ENCODE results near the gene PTPRK. TPM values are rescaled to one million over a fixed set of nuclear protein-coding genes. Genes with fewer than 3 reads are reported as not detected.

The PTPRK gene
- polyA plus RNA-seq, 4 donors, result 29.1 to 58.6 (median 50.2) TPM

- DNase-seq (ENCODE audit: low read depth in 4 of 4, low spot score in 3 of 4), result no peak
These were observed 462.5 kb downstream of the PTPRK start for GRCh38 chr6:128057946-128058345.

- DNase-seq (ENCODE audit: low read depth in 4 of 4, low spot score in 3 of 4), result no peak
These were observed 462.9 kb downstream of the PTPRK start for GRCh38 chr6:128057541-128057940.

- DNase-seq (ENCODE audit: low read depth in 4 of 4, low spot score in 3 of 4), result no peak
These were observed 467.3 kb downstream of the PTPRK start for GRCh38 chr6:128053109-128053508.

- DNase-seq (ENCODE audit: low read depth in 4 of 4, low spot score in 3 of 4), result no peak
These were observed 472.4 kb downstream of the PTPRK start for GRCh38 chr6:128047989-128048388.

DNA sequence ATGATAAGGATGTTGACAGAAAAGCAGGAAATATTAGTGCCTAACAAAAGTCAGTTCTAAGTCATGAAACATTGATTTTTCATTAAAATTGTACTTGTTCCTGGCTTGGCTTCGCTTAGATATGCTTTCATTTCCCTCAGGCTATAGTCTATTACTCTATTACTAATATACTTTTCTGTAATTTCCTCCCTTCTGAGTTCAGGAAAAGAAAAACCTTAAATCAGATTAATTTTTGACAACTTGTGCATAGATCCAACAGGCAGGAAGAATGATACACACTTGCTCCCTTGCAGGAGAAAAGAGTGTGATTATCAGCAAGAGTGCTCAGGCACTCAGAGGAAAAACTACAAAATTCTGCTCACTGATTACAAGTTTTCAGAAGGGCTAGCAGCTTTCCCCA, 474.4 kb downstream of the PTPRK start:
- no peak for DNase-seq (ENCODE audit: low read depth in 4 of 4, low spot score in 3 of 4)

- DNase-seq (ENCODE audit: low read depth in 4 of 4, low spot score in 3 of 4), result no peak
These were observed 480.9 kb downstream of the PTPRK start for GRCh38 chr6:128039543-128039942.

GRCh38 chr6:128036808-128037570, 483.4 kb downstream of the PTPRK start:
- DNase-seq (ENCODE audit: low read depth in 4 of 4, low spot score in 3 of 4), result no peak

DNA sequence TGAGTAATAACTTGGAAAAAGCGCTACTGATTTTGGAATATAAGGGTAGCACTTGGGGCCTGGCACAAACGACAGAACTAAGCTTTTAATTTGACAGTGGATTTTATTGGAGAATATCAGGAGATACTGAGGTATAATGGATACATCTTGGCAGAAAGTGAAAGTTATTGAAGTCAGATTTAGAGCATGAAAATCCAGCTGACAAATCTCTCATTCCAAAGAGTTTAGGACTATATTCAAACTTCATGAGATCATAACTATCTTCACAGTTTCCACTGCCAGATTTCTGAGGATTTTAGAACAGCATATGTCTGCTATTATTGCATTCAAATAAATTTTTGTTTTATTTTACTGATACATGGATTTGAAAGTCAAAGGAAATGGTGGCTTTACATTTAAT, 487.2 kb downstream of the PTPRK start:
- DNase-seq (ENCODE audit: low read depth in 4 of 4, low spot score in 3 of 4), result no peak

DNA sequence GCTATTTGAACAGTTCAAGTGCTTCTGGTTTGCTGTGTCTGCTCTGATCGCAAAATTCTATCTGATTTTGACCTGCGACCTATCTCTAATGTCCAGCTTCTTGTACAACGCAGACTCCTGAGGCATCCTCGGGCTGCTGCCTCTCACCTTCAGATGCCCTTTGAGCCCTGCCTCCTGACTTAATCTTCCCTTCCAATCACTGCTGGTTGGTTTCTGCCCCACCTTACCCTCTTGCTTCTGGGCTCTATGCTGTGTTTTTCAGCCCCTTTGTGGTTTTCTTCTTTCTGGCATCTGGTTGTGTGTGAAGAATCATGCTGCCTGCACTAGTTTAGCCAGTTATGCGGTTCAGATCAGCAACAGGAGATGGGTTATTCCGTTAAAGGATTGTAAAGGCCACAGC, 488.4 kb downstream of the PTPRK start:
- no peak for DNase-seq (ENCODE audit: low read depth in 4 of 4, low spot score in 3 of 4)

GRCh38 chr6:128029826-128030225, 490.6 kb downstream of the PTPRK start:
- DNase-seq (ENCODE audit: low read depth in 4 of 4, low spot score in 3 of 4), result no peak

- DNase-seq (ENCODE audit: low read depth in 4 of 4, low spot score in 3 of 4), result no peak
These were observed 492.2 kb downstream of the PTPRK start for GRCh38 chr6:128028183-128028582.

GRCh38 chr6:128025478-128025877, 494.9 kb downstream of the PTPRK start:
- no peak for DNase-seq (ENCODE audit: low read depth in 4 of 4, low spot score in 3 of 4)

DNA sequence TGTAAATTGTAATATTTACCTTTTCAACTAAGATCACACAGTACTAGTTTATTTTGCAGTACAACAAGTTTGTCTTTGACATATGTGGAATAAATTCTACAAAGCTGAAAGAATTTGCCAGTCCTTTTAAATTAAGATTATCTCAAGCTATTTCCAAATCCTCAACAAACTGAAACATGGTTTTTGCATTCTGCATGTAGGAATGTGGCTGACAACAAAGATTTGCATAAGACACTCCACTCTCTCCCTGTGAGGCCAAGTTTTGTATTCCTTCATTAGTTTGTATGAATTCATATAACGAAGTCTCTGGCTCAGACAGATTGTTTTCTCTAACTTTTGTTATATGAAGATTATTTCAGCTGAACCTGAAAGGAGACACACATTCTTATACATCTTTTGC, 495.4 kb downstream of the PTPRK start:
- no peak for DNase-seq (ENCODE audit: low read depth in 4 of 4, low spot score in 3 of 4)

- DNase-seq (ENCODE audit: low read depth in 4 of 4, low spot score in 3 of 4), result no peak
These were observed 496.4 kb downstream of the PTPRK start for GRCh38 chr6:128024046-128024445.

GRCh38 chr6:128018821-128019220, 501.6 kb downstream of the PTPRK start:
- no peak for DNase-seq (ENCODE audit: low read depth in 4 of 4, low spot score in 3 of 4)

DNA sequence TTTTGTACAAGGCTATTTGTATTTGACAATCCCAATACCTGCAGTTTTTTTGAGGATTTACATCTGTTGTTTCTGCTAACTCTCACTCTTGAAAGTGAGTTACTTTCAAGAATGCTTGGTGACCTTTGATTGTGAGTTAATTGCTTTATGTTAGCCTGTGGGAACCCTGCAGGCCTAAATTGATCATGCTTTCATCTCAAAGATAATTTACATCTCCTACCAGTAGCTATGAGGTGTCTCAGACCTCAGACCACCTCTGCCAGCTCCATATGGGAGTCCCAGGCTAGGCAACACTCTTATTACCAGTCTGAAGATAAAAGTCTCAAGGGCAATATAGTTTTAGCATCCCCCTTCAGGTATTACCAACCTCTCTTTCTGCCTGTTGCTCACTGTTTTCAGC, 503.1 kb downstream of the PTPRK start:
- no peak for DNase-seq (ENCODE audit: low read depth in 4 of 4, low spot score in 3 of 4)

- no peak for DNase-seq (ENCODE audit: low read depth in 4 of 4, low spot score in 3 of 4)
These were observed 512.7 kb downstream of the PTPRK start for GRCh38 chr6:128007658-128008057.

DNA sequence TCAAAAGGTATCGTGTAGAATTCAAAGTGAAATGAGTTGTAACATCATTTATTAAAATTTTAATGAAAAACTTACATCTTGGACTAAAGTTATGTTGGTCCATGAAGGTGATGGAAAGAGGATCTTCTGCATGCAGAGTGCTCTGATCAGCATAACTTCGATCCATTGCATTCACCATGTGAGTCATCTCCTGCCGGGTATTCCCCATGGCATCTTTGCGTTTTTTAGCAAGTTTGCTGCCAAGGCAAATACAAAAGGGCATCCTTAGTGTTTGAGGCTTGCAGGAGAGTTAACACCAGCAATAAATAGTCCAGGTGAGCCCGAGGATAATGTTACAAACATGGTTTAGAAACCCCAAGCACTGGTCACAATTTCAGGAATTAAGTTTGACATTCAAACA, 515.4 kb downstream of the PTPRK start:
- DNase-seq (ENCODE audit: low read depth in 4 of 4, low spot score in 3 of 4), result no peak

GRCh38 chr6:128000363-128000762, 520.0 kb downstream of the PTPRK start:
- no peak for DNase-seq (ENCODE audit: low read depth in 4 of 4, low spot score in 3 of 4)

- DNase-seq (ENCODE audit: low read depth in 4 of 4, low spot score in 3 of 4), result no peak
These were observed 521.4 kb downstream of the PTPRK start for GRCh38 chr6:127998985-127999384.

DNA sequence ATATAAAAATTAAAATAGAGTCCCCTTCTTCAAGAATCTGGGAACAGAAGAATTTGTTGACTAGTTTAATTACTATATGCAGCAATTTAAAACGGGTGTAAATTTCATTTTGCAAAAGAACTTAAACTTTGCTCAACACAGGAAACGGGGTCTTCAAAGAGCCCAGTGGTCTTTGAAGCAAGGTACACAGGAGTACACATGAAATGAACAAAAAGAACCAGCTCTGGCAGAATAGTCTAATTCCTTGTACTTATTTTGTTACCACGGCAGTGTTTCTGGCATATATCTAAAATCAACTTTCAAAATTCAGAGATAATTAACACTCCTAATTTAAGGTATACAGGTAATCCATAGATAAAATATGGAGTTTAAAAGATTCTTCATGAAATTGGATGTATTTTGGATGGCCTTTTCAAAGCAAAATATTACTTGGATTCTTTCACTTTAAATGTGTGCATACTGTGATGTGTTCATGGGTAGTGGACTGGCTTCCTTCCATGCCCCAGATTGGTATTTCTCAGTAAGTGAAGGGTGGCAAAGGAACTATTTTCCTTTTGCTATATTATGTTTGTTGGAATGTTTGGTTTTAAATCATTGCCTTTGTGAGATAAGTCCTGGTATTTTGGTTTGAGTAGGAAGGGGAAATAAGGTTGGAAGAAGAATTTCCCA, 522.8 kb downstream of the PTPRK start:
- DNase-seq (ENCODE audit: low read depth in 4 of 4, low spot score in 3 of 4), result no peak

GRCh38 chr6:127996925-127997324, 523.5 kb downstream of the PTPRK start:
- DNase-seq (ENCODE audit: low read depth in 4 of 4, low spot score in 3 of 4), result no peak

All from left renal pelvis (tissue), 4 donors.